Esophagus squamous epithelium (tissue), 4 donors: Measurements from ENCODE around the gene PTPRO.

Source experiments
- CTCF ChIP-seq, 6 experiments: fragments of 450-650 bp in 4 of 6; fragments of 200-600 bp in 2 of 6; sonication (generic) in 2 of 6; IDR thresholded peaks; one replicate each; pipeline ENCODE4 v1.5.1; 2016 to 2019; ENCODE audit warnings: antibody characterized with exemption in 6 of 6, mild to moderate bottlenecking in 4 of 6, moderate library complexity in 4 of 6
- POLR2A ChIP-seq, 4 donors: fragments of 450-650 bp; IDR thresholded peaks; one replicate each; pipeline ENCODE4 v1.6.1; 2017; ENCODE audit warnings: antibody characterized with exemption in 4 of 4, mild to moderate bottlenecking in 4 of 4, moderate library complexity in 3 of 4

GRCh38 chr12:15535352-15535781, 213.1 kb downstream of the PTPRO start:
- no peak for TF ChIP-seq CTCF (IDR thresholded peaks at IDR 0.05)
- no peak for TF ChIP-seq POLR2A (IDR thresholded peaks at IDR 0.05)
